Colonic mucosa (tissue), 4 donors: Measurements from ENCODE around the gene MAGI2. TPM values are rescaled to one million over a fixed set of nuclear protein-coding genes. Genes with fewer than 3 reads are reported as not detected.

ENCODE experiments used
- DNase-seq: peaks from one replicate; pipeline ENCODE4 v3.0.0-alpha.2; 2020
- H3K27ac ChIP-seq: fragments of 200-600 bp; one replicate; pipeline ENCODE4 v1.8.0; 2021
- H3K27me3 ChIP-seq: fragments of 200-600 bp; one replicate; pipeline ENCODE4 v1.8.0; 2021
- H3K36me3 ChIP-seq: fragments of 200-600 bp; one replicate; pipeline ENCODE4 v1.8.0; 2021
- H3K4me1 ChIP-seq: fragments of 200-600 bp; one replicate; pipeline ENCODE4 v1.8.0; 2021; ENCODE audit warnings: mild to moderate bottlenecking
- H3K4me3 ChIP-seq: fragments of 200-600 bp; one replicate; pipeline ENCODE4 v1.8.0; 2021
- H3K9ac ChIP-seq, 2 donors: one replicate each; pipeline ENCODE4 v1.7.0; 2013; ENCODE audit warnings: control low read depth in 2 of 2, low read depth in 2 of 2, low read length in 2 of 2
- H3K9me3 ChIP-seq: fragments of 200-600 bp; one replicate; pipeline ENCODE4 v1.8.0; 2021
- intact Hi-C: fragments of 100-400 bp; cut with DNase I; formaldehyde crosslinking; loops from one replicate; pipeline ENCODE4 v1.14.1; 2022
- total RNA-seq, 2 donors: library from RNA; stranded (reverse); fragmentation: NEBNext Ultra II Directional in 1 of 2; extraction: Animal tissue kit (Norgen Biotek cat#: 25700) in 1 of 2; gene quantifications; one replicate each; pipeline ENCODE4 v1.2.1, GENCODE V29; 2021
- TF ChIP-seq, protein P1 (sequence below): fragments of 200-600 bp; IDR thresholded peaks from one replicate; pipeline ENCODE4 v1.8.0; 2022; ENCODE audit warnings: antibody characterized with exemption, mild to moderate bottlenecking
- donor health status: healthy.
- donor health status: DM: no; HTN: no; CAD: no.
- donor health status: DM: no; HTN: no; CAD: no.

Gene MAGI2
- total RNA-seq, 2 donors from 2014 or later = 1.1 to 2.4 TPM

DNA sequence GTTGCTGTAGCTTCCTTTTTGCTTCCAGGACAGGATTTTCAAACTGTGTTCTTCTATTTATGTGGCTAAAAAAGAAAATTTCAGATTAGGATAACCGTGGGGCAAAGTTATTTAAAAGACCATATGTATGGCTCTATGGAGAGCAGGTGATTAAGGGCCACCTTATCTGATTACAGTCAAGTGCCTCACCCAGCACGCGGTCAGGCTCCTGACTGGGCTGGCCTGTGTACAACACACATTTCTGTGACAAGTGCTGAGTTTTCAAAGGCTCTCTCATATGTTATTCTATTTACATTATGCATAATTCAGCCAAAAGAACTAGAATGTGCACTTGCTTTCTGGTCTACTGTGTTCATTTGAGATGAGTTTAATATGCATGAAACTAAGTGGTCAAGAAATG, 1107.5 kb downstream of the MAGI2 start:
- no peak for DNase-seq

DNA sequence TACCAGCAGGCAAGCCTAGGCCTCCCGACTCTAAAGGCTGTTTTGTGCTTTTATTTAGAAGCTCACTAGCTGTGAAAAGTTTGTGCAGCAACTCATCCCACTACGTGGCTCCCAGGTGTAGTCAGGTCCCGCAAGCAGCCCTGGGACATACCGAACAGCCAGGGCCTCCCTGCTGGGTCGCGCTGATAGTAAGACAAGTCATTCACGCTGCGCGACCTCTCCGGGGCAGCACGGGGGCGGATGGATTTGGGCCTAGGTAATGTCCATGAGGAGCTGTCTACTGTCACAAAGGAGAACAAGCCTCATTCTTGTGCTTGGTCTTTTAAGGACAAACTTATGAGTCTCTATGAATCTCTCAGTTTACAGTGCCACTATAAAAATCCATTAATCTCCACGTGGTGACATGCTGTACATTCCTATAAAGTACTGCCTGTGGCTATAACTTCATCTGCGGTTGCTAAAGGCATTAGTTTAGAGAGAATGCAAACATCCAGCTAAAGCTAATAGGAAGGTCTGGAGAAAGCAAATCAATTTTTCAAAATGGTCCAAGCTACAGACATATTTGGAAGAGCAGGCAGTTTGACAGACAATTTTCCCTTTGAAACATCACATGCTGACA, 1108.1 kb downstream of the MAGI2 start:
- TF ChIP-seq, protein P1, sequence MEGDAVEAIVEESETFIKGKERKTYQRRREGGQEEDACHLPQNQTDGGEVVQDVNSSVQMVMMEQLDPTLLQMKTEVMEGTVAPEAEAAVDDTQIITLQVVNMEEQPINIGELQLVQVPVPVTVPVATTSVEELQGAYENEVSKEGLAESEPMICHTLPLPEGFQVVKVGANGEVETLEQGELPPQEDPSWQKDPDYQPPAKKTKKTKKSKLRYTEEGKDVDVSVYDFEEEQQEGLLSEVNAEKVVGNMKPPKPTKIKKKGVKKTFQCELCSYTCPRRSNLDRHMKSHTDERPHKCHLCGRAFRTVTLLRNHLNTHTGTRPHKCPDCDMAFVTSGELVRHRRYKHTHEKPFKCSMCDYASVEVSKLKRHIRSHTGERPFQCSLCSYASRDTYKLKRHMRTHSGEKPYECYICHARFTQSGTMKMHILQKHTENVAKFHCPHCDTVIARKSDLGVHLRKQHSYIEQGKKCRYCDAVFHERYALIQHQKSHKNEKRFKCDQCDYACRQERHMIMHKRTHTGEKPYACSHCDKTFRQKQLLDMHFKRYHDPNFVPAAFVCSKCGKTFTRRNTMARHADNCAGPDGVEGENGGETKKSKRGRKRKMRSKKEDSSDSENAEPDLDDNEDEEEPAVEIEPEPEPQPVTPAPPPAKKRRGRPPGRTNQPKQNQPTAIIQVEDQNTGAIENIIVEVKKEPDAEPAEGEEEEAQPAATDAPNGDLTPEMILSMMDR = no peak
- no peaks in the 10 kb centered on the region for H3K36me3 ChIP-seq
- no peak overlapping the region for H3K9ac ChIP-seq
- no peaks in the 10 kb centered on the region for H3K4me1 ChIP-seq
- no peaks in the 10 kb centered on the region for H3K9me3 ChIP-seq
- intact Hi-C loops = no loop called here
- no peak for DNase-seq
- H3K27me3 ChIP-seq = no peaks in the 10 kb centered on the region
- no peak overlapping the region for H3K4me3 ChIP-seq
- no peak overlapping the region for H3K27ac ChIP-seq

More for the DNA sequence above, 1107.5 kb downstream of the MAGI2 start:
- Histone ChIP-seq H3K9ac (no peak overlapping the region), H3K36me3 (no peaks in the 10 kb centered on the region), H3K9me3 (no peaks in the 10 kb centered on the region), H3K27ac (no peak overlapping the region), H3K27me3 (no peaks in the 10 kb centered on the region), H3K4me3 (no peak overlapping the region), H3K4me1 (no peaks in the 10 kb centered on the region)
- intact Hi-C loops = no loop called here
- TF ChIP-seq, protein P1 = no peak

DNA sequence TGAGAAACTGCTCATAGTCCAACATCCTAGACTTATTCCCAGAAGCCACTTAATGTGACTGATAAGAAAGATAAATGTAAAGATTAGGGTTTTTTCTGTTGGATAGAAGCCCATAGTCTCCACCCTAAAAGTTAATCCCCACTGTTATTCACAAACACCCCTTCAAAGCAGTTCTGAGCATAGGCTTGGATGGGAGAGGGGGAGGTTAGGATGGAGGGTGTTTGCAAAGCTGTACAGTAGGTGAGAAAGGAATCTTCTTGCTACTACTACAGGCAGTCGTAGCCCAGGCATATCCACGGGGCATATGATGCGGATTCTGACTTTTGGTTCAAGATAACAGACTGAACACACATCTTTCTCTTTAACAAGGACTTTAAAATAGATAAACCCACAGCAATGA, 1119.0 kb downstream of the MAGI2 start:
- Histone ChIP-seq H3K4me1 (no peaks in the 10 kb centered on the region), H3K4me3 (no peak overlapping the region), H3K36me3 (no peaks in the 10 kb centered on the region), H3K27ac (no peak overlapping the region), H3K9me3 (no peaks in the 10 kb centered on the region), H3K27me3 (no peaks in the 10 kb centered on the region), H3K9ac (no peak overlapping the region)
- intact Hi-C loops = no loop called here
- DNase-seq = no peak
- TF ChIP-seq, protein P1 = no peak

DNA sequence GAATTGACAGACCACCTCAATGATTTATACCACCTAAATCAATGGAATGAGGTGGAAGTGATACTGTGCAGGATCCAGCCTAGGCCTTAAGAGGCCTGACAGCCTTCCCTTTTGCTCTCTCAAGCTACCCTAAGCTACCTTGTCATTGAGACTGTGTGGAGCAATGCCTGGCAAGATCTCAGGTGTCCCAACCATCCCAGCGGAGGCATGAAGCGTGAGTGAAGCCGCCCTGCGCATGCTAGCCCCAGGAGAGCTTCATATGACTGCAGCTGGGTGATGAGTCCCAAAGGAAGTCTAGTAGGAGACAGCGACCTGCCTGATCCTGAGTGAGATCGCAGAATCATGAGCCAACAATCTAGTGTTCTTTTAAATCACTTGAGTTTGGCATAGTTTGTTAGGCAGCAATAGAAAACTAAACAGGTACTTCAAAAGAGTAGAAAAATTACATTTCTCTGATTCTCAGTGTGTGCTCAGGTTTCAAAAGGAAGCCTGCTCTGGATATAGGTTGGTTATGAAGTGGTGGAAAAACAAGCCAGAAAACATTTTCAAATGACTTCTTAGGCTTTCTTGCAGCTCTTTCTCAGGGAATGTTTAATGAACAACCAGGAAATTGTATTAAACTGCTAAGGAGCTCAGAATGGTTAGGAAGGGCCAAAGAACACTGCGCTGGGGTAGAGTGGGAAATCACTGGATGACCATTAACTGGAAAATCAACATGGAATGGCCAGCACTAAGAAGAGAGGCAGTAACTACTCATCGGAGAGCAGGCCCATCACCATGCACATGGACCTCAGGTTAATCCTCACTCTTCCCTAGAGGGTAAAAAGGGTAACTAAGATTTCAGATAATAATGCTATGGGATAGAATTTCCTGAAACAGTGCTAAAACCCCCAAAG, 1119.7 kb downstream of the MAGI2 start:
- no peaks in the 10 kb centered on the region for H3K4me1 ChIP-seq
- H3K36me3 ChIP-seq = no peaks in the 10 kb centered on the region
- H3K9me3 ChIP-seq = no peaks in the 10 kb centered on the region
- TF ChIP-seq, protein P1 = no peak
- H3K27me3 ChIP-seq = no peaks in the 10 kb centered on the region
- no peak for DNase-seq
- H3K27ac ChIP-seq = no peak overlapping the region
- no peak overlapping the region for H3K9ac ChIP-seq
- H3K4me3 ChIP-seq = no peak overlapping the region
- intact Hi-C loops = no loop called here

DNA sequence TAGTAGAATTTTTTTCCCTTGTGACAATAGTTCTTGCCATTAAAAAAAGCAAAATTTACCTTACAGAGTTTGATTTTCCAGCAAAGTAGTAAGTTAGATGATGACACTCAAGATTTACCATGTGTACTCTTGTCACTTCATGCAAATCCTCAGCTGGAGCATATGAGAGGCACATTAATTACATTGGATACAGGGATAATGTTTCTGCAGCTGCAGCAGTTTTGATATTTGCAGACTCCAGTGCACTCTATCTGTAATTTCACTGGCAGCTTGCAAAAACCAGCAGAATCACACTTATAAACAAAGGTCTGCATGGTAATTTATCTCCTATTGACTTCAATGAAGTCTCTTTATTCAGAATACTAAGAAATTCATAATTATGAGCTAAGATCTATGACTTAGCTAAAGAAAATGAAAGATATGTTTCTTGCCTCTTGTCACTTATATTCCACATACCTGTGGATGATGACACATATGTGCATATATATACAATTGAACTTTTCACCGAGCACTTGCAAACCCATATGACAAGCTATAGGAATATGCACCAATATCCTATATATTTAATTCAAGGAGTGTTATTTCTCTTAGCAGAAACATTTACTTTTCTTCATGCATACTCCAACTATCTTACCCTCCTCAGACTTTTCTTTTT, 1124.3 kb downstream of the MAGI2 start:
- H3K27me3 ChIP-seq = no peaks in the 10 kb centered on the region
- H3K4me1 ChIP-seq = no peaks in the 10 kb centered on the region
- H3K4me3 ChIP-seq = no peak overlapping the region
- no peaks in the 10 kb centered on the region for H3K9me3 ChIP-seq
- H3K36me3 ChIP-seq = no peaks in the 10 kb centered on the region
- DNase-seq = no peak
- TF ChIP-seq, protein P1 = no peak
- intact Hi-C loops = no loop called here
- H3K27ac ChIP-seq = no peak overlapping the region
- H3K9ac ChIP-seq = no peak overlapping the region
